Pons (tissue), 1 donor: ENCODE results near the gene BMPER.
A peak's percentile ranks its signal among the peaks of the same experiment; 100 is the strongest.

Experiments used
- DNase-seq: peaks from one replicate; pipeline ENCODE4 v3.0.0-alpha.2; 2016; ENCODE audit warnings: low spot score

Gene BMPER

DNA sequence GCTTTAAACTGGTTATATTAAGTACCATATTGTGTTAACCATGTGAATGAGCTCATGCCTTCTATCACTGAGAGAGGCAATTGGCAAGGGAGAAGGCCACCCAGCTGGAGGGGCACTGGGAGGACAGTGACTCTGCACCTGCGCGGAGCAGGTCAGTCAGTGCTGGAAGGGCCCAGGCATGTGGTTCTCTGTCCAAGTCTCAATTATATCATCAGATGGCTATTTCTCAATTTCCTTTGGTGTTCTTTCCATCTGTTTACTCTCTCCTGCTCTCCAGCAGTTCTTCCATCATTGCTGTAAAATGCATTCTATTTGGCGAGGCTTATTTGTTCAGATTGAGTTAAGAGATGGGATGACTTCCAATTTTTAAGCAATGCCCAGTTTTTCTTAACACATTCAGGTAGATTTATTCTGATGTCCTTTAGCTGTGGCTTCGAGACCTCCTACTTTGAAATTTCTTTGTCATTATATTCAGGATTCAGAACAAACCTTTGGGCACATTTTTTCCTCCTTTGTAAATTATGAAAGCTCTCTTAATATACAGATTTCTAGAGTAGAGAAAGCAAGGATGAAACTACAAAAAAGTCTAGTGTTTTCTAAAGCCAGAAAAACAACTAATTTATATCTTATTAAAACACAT, 159.3 kb downstream of the BMPER start:
- peak; percentile 20 for DNase-seq

GRCh38 chr7:34066411-34066810, 161.1 kb downstream of the BMPER start:
- no peak for DNase-seq

DNA sequence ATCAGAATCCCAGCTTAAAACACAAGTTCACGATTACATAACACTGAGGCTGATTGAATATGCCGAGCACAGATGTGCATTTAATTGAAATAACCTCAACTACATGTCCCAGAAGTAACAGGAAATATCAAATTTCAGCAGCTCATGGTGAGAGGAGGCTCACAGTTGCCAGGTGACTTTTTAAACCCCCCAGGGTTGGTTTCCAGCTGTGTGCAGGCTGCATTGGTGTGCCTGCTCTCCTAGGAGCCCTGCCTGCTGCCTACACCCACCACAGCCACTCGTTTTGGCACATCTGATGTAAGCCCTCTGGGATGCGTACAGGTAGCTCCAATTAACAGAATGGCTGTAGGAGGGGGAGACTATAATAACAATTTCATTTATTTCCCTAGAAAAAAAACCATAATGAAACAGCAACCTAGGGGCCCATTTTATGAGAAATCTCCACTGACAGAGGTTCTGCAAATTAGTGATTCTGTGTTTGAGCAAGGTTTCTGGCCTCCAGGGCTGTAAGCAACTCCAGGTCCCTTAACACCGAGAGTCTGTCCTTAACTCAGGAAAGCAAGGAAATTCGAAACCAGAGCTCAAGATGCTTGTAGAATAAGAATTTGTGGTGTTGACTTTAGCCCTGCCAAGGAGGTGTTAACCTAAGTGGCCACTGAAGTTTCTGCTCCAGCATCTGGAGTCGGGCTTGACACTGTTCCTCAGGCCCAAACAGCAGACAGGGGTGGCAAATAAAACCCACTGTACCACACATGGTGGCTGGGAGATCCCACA, 161.9 kb downstream of the BMPER start:
- DNase-seq: no peak

- no peak for DNase-seq
Measured at GRCh38 chr7:34069676-34070075, 164.3 kb downstream of the BMPER start.

DNA sequence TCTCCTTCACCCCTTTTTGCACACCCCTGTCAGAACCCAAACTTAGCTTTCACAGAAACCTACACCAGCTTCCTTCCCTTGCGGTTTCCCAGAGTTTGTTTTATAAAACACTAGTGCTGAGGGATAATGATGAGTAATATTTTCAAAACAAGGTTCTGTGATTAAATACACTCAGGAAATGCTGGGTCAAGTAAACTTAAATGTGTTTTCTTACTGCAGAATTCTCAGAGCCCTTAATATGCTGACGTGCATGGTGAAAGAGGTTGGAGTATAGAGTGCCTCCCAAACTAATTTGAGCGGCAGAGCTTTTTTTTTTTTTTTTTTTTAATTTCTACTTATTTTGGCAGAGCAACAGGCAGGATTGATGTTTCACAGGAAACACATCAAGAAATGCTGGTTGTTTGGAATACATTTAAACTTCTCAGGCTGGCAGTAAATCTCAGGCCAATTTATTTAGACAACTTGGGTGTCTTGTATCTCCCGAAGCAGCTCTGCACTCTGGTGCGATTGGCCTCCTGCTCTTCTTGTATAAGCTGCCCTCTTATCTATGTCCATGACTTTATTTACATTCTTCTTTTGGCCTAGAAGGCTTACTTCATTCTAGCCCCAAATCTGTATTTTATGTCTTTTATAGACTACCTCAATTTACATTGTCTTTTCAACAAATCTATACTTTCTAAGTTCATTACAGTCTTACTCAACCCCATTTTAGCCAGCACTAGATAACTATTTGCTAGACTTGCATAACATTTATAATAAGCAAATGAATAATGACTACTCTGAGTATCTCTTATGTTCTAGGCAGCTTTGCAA, 165.4 kb downstream of the BMPER start:
- DNase-seq: no peak

DNA sequence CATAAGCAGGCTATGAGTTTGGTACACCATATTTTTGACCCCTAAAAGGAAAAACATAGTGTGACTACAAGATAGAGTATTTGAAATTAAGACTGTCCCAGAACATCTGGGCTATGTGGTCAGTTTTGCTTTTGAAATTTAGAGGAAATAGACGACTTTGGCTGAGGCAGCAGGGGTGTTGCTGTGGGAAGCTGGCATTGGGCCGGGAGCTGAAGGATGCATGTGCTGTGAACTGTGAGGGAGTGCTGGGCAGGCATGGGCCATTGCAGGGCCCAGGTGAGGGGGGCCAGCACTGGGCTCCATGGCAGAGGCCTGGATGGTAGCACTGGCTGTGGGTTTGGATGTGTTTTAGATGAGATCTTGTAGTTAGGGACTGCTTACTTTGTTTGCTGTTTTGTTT, 168.3 kb downstream of the BMPER start:
- DNase-seq: no peak

GRCh38 chr7:34074421-34074820, 169.1 kb downstream of the BMPER start:
- no peak for DNase-seq

DNA sequence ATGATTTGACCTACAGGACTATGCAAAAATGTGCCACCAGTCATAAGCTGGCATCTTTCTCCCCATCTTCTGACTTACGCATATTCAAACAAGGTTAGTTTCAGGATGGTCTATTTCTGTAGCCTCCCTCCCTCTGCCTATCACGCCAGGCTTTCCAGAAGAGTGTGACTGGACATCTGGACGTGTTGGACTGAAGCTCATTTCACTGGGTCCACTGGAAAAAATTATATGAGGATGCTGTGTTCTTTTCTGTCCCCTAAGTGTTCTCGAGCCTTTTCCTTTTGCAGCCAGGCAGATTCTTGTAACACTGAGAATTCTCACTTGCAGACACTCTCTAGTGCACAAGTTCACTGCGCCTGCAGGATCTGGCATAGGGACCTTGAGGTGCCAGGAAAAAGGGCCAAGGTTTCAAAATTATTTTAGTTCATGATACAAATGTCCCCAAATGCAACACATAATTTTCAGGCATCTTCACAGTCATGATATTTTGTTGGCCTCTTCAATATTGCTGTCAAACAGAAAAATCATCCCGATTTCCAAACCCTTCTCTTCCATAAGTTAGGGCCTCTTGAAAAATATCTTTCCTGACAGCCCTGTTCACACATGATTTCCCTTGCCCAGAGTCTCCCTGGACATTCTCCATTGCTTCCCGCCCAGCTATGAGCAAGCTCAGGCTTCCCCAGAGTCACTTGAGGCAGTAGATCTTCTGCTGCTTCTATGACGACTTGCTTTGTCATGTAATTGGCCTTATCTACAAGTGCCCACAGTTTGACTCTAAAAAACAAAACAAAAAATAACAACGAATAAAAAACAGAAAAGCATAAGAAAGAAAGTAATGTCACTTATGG, 170.4 kb downstream of the BMPER start:
- no peak for DNase-seq

DNA sequence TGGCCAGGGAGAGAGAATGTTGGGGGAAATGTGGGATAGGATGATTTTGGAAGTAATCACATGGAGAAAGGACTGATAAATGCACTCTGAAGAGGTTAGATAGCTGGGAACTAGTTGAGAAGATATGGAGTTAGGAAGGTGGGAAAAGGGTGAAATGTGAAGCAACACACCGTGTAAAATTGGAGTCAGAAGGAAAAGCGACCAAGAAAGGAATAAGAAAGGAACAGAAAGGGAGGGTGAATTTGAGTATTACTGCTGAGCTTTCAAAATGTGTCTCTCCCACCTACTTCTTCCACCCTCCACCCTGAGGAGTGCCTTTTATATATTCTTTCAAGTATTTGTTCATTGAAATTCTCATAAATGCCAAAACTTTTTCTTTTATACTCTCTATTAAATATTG, 171.8 kb downstream of the BMPER start:
- DNase-seq: no peak

- DNase-seq: no peak
Measured at GRCh38 chr7:34078864-34079263, 173.5 kb downstream of the BMPER start.

DNA sequence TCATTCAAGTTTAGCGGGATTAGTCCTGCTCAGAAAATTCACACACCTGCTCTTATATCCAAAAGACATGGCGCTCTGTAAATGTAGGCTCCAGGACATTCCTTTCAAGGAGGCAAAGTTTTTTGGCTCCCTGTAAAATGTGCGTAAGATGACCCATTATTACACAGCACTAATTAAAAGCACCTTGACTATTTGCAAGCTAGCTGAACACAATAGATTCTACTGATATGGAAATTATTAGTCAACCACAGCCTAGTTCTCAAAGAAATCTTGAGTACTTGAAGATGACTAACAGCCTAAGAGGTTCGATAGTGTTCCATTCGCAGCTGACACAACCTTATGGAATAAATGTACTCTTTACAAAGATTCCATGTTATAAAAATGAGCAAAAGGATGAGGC, 175.2 kb downstream of the BMPER start:
- no peak for DNase-seq

- no peak for DNase-seq
Measured at GRCh38 chr7:34081935-34082334, 176.6 kb downstream of the BMPER start.

DNA sequence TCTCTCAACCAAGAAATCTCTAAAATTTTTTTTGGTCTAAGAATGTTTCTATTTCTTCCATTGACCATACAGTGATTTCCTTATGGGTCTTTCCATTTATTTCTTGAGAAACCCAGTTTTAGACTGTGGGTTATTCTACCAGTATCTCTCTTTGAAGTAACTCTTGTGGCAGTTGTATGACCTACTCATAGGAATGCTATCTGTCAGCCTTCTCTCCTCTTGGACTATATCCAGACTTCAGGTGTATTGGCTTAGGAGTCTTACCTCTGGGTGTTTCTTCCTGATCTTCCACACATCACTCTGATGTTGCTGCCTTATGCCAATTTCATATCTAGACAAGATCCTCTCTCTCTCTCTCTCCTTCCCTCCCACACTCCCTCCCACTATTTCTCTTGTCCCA, 178.1 kb downstream of the BMPER start:
- DNase-seq: no peak

DNA sequence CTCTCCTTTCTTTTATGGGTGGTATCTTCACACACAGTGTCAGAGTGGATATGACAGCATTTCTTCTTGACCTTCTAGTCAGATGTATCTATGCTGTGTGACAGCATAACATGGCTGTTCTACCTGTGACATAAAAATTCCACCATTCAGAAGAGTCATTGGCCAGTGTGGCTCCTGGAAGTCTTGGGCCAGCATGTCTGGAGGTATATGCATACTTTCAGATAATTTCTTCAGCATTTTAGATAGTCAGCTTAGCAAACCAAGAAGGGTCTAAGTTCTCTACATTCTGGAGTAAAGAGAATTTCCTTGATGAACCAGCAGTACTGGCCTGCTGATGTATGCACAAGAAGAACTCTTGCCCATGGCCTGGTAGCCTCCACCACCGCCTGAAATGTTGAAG, 179.3 kb downstream of the BMPER start:
- DNase-seq: no peak

GRCh38 chr7:34086064-34086463, 180.7 kb downstream of the BMPER start:
- no peak for DNase-seq

GRCh38 chr7:34086981-34087380, 181.6 kb downstream of the BMPER start:
- DNase-seq: no peak

DNA sequence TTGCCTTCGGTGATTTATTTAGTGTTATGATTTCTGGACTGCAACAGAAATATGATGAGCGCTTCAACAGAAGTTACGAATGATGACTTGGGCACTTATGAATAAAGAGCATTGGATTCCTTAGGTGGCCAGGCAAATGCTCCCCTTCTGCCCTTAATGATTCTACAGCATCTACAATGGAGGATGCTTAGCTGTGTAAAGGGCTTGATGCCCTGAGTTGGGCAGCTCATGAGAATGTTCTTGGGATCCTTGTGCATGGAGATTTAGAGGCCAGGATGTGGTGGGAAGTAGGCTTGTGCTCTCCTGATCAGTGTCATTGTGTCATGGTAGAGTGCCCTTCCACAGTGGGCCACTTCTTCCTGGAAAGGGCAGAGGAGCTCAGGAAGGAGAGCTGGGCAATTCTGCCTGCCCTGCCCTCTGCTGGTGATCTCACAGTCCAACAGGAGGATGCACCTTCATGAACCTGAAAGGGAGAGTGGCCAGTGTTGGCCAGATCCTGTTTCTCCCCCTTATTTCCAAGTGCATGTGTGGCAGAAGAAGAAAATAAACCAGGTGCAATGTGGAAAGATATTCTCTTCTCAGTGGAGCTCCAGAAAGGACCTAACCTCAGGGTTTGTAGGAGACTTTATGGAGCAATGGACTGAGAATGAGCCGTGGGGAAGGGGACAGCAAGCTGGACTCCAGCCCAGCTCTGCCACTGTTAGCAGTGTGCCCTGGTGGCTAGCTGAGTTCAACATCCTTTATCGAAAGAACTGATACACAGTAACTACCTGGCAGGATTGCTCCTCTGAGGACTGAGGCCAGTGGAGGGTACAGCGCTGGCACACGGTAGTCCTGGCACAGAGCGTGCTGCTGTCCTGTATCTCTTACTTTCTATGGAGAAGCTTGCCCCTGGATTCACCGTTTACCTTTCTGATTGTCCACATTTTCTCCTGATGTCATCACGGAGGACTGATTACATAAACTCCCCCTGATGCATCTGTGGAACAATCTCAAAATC, 182.9 kb downstream of the BMPER start:
- no peak for DNase-seq

DNA sequence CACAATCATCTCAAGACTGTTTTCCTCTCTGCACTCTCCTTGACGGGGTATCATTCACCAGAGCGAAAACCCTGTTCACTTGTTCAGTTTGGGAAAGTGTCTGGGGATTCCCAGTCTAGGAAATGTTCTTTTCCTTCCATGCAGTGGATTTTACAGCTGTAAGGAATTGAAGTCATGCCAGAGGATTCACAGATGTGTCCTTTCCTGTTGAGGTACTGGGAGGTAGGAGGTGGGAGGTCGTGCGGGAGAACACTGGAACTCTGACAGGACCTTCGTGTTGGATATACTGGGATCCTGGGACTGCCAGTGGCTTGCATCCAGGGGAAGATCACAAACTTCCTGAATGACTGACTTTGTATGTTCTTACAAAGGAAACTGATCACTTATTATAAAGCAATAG, 185.5 kb downstream of the BMPER start:
- DNase-seq: no peak

- no peak for DNase-seq
Measured at GRCh38 chr7:34091321-34091917, 186.1 kb downstream of the BMPER start.

DNA sequence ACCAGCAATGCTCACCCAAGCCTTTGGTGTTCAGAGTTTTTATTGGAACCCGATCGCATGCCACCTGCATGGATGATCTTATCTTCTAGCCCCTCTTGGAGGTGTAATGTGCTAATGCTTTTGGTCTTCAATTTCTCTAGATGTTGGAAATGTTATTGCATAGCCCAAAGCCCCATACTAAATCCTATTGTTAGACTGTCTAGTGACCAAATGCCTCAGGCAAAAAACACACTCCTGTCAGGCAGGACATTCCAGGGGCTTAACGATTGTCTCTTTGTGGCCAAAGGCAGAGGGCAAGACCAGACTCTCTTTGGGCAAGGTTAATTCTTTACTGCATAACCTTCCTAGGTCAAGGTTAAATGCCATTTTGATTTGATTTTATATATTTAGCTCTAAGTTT, 187.9 kb downstream of the BMPER start:
- DNase-seq: no peak
